ENCODE results near the gene ORM1.

The ORM1 gene

DNA sequence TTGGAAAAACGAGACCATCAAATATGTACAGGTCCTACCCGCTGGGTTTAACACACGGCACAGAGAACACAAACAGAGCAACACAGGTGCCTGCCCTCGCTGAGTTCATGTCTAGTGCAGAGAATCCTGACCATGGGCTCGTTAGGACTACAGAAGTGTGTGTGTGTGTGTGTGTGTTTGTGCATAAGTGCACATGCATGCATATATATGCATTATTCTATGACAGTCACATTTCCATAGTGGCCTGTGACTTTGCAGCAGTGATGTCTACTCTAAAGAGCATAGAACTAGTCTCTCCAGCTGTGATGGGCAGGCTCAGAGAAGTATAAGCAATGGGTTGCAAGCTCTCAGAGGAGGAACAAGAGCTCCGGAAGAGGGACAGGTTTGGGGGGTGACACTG is 34.5 kb downstream of the ORM1 start:
- no peak overlapping the region for H3K4me3 ChIP-seq (ENCODE audit: low read length)
- TF ChIP-seq, protein P1, sequence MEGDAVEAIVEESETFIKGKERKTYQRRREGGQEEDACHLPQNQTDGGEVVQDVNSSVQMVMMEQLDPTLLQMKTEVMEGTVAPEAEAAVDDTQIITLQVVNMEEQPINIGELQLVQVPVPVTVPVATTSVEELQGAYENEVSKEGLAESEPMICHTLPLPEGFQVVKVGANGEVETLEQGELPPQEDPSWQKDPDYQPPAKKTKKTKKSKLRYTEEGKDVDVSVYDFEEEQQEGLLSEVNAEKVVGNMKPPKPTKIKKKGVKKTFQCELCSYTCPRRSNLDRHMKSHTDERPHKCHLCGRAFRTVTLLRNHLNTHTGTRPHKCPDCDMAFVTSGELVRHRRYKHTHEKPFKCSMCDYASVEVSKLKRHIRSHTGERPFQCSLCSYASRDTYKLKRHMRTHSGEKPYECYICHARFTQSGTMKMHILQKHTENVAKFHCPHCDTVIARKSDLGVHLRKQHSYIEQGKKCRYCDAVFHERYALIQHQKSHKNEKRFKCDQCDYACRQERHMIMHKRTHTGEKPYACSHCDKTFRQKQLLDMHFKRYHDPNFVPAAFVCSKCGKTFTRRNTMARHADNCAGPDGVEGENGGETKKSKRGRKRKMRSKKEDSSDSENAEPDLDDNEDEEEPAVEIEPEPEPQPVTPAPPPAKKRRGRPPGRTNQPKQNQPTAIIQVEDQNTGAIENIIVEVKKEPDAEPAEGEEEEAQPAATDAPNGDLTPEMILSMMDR (IDR thresholded peaks at IDR 0.05; ENCODE audit: insufficient read depth, low read depth, low read length, missing control alignments), result no peak
- DNase-seq (ENCODE audit: low read depth), result no peak

DNA sequence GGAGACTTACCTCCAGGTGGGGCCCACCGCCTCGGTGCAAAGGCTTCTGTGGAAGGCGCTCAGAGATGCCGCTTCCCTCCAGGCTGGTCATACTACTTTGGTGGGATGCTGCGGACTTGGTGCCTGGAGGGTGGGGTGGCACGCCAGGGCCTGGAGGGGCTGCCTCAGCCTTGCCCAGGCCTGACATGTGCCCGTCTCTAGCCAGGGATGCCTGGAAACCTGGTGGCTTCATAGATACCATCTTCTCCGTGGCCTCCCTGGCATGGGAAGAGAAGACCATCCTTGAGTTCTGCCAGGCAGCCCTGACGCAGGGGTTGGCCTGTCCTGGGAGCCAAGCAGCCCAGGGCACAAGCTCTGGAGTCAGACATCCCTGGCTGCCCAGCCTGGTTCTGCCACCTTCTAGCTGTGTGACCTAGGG is 35.0 kb downstream of the ORM1 start:
- no peak overlapping the region for H3K4me3 ChIP-seq (ENCODE audit: low read length)
- TF ChIP-seq, protein P1 (IDR thresholded peaks at IDR 0.05; ENCODE audit: insufficient read depth, low read depth, low read length, missing control alignments), result no peak
- DNase-seq (ENCODE audit: low read depth), result no peak

DNA sequence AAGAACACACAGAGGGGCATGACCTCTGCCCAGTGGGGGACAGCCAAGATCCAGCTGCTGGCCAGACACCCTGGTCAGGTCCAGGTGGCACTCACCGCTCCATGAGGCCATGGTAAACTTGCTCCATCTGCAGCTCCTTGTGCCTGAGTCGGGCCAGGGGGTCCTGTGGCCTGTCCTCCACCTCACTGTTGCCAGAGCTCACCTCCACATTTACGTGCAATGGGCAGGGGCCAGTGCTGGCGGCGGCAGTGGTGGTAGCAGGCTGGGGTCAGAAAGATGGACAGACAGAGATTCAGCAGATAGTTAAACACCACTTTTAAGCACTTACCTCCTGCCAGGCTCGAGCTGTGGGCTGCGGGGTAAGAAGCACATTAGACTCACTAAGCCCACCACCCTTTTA is 36.9 kb downstream of the ORM1 start:
- TF ChIP-seq, protein P1 (IDR thresholded peaks at IDR 0.05; ENCODE audit: insufficient read depth, low read depth, low read length, missing control alignments), result no peak
- H3K4me3 ChIP-seq (ENCODE audit: low read length), result no peak overlapping the region

DNA sequence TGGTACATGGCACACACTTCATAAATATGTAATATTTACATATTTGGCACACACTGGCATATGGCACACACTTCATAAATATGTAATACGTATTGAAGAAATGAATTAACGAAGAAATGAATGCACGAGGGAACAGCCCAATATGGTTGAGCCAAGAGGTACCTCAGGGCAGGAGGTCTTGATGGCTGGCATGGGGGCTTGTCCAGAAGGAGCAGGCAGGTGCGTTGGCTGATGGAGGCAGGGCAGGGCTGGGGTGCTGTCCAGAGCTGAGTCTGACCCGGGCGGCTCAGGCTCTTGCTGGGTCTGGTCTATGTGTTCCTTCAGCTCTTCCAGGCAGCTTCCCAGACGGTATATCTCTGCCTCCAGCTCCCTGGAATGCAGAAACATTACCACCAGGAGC is 38.6 kb downstream of the ORM1 start:
- H3K4me3 ChIP-seq (ENCODE audit: low read length), result no peak overlapping the region
- TF ChIP-seq, protein P1 (IDR thresholded peaks at IDR 0.05; ENCODE audit: insufficient read depth, low read depth, low read length, missing control alignments), result no peak
- DNase-seq (ENCODE audit: low read depth), result no peak

More for the DNA sequence above, 36.9 kb downstream of the ORM1 start:
- no peak for DNase-seq (ENCODE audit: low read depth)

DNA sequence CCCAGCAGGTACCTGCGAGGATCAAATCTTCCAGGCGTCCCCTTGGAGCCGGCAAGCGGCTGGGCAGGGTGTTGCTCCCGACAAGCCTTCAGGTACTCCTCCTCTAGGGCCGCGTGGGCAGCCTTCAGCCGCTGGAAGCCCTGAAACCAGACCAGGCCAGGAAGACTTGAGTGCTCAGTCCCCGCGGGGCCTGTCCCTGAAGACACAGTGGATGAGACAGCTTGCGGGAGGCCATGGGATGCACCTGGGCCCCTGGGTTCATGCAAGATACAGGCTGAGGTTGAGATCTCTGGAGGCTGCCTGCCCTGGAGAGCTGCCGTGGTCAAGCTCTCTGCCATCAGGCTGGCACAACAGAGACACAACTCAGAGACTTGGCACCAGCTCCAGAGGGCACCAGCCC is 39.5 kb downstream of the ORM1 start:
- TF ChIP-seq, protein P1 (IDR thresholded peaks at IDR 0.05; ENCODE audit: insufficient read depth, low read depth, low read length, missing control alignments), result no peak
- DNase-seq (ENCODE audit: low read depth), result no peak
- no peak overlapping the region for H3K4me3 ChIP-seq (ENCODE audit: low read length)

DNA sequence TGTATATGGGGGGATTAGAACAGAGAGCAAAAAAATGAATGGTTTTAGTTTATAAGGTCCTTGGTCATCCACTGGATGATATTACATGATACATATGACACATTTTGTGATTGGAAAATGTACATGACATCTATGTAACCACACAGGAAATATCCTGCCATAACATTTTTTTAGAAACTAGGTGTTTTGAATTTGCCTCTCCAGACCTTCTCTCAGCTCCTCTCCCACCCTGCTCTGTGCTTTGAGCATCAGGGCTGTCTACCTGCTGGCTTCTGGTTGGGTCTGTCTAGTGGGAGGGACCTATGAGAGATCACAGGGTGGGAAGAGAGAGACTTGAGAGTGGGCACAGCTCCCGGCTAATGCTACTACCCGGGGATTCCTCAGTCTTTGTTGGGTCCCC is 40.5 kb downstream of the ORM1 start:
- TF ChIP-seq, protein P1 (IDR thresholded peaks at IDR 0.05; ENCODE audit: insufficient read depth, low read depth, low read length, missing control alignments), result no peak
- no peak for DNase-seq (ENCODE audit: low read depth)
- no peak overlapping the region for H3K4me3 ChIP-seq (ENCODE audit: low read length)

All from epithelial cell of esophagus (primary cell).